Osteoblast (primary cell): Measurements from ENCODE around the gene SPAG16. TPM values are rescaled to one million over a fixed set of nuclear protein-coding genes. Genes with fewer than 3 reads are reported as not detected.
"Not testable (repeated sequence)": the region's sequence is repeated elsewhere in the genome, so short reads cannot be mapped to it uniquely, and the experiment has no call there.

Source experiments
- DNase-seq: peaks from one replicate; pipeline ENCODE4 v3.0.0; 2011; ENCODE audit warnings: low spot score, mixed read lengths; ENCODE audit not compliant: insufficient read length; ENCODE audit errors: missing footprints
- H2AFZ ChIP-seq: 2 replicates; pipeline ENCODE4 v1.6.0; 2011; ENCODE audit warnings: mild to moderate bottlenecking, low read length
- H3K27ac ChIP-seq: 2 replicates; pipeline ENCODE4 v1.5.1; 2011; ENCODE audit warnings: mild to moderate bottlenecking, low read depth, low read length, moderate library complexity
- H3K27me3 ChIP-seq: 2 replicates; pipeline ENCODE4 v1.6.0; 2012; ENCODE audit warnings: mild to moderate bottlenecking, control low read depth, inconsistent platforms, low read length, moderate library complexity; ENCODE audit not compliant: insufficient read depth
- H3K36me3 ChIP-seq: 2 replicates; pipeline ENCODE4 v1.5.1; 2011; ENCODE audit warnings: mild to moderate bottlenecking, low read length, control low read depth, moderate library complexity; ENCODE audit not compliant: insufficient read depth
- H3K4me1 ChIP-seq: 2 replicates; pipeline ENCODE4 v1.5.1; 2011; ENCODE audit warnings: mild to moderate bottlenecking, low read length, control low read depth, moderate library complexity; ENCODE audit not compliant: insufficient read depth
- H3K4me2 ChIP-seq: 2 replicates; pipeline ENCODE4 v1.6.0; 2011; ENCODE audit warnings: mild to moderate bottlenecking, low read length; ENCODE audit not compliant: insufficient read depth
- H3K4me3 ChIP-seq: fragments of 200-600 bp; sonication (generic); 3 replicates; pipeline ENCODE4 v1.5.1; 2012; ENCODE audit warnings: mild to moderate bottlenecking, low read length, inconsistent platforms; ENCODE audit not compliant: insufficient read depth
- H3K79me2 ChIP-seq: 2 replicates; pipeline ENCODE4 v1.6.0; 2012; ENCODE audit warnings: mild to moderate bottlenecking, low read length, control low read depth, inconsistent platforms; ENCODE audit not compliant: insufficient read depth
- H3K9me3 ChIP-seq: 2 replicates; pipeline ENCODE4 v1.5.1; 2011; ENCODE audit warnings: low read depth, low read length, control low read depth
- H4K20me1 ChIP-seq: 2 replicates; pipeline ENCODE4 v1.6.0; 2012; ENCODE audit warnings: mild to moderate bottlenecking, low read length, control low read depth; ENCODE audit not compliant: insufficient read depth
- total RNA-seq: library from RNA; depleted of rRNA; stranded (reverse); fragments of >200 nt; gene quantifications from 2 replicates; pipeline ENCODE4 v1.2.3, GENCODE V29; 2012
- TF ChIP-seq, protein P1 (sequence below): IDR thresholded peaks from 2 replicates; pipeline ENCODE4 v1.5.1; 2011; ENCODE audit warnings: mild to moderate bottlenecking, low read depth, low read length, moderate library complexity; ENCODE audit errors: extremely low read depth

Gene SPAG16
- total RNA-seq, 1 donor: 47.8 TPM

DNA sequence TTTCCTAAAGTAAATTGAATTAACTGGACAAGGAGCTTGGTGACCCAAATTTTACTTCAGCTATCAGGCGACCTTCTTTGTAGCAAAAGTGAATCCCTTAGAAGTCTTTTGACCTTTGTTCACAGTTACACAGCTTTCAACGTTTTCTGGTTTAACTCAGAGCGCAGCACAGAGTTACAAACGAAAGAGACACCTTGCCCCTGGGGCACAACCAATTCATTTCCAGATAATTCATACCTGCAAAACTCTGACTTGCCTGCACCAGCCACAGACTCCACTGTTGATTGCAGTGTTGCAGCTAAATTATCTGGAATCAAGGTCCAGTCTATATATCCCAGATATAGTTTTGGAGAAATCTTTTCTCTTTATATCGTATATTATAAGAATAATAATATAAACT is 768.0 kb downstream of the SPAG16 start:
- no peak overlapping the region for H3K27ac ChIP-seq
- no peak overlapping the region for H2AFZ ChIP-seq
- H3K27me3 ChIP-seq: no peaks in the 10 kb centered on the region
- TF ChIP-seq, protein P1, sequence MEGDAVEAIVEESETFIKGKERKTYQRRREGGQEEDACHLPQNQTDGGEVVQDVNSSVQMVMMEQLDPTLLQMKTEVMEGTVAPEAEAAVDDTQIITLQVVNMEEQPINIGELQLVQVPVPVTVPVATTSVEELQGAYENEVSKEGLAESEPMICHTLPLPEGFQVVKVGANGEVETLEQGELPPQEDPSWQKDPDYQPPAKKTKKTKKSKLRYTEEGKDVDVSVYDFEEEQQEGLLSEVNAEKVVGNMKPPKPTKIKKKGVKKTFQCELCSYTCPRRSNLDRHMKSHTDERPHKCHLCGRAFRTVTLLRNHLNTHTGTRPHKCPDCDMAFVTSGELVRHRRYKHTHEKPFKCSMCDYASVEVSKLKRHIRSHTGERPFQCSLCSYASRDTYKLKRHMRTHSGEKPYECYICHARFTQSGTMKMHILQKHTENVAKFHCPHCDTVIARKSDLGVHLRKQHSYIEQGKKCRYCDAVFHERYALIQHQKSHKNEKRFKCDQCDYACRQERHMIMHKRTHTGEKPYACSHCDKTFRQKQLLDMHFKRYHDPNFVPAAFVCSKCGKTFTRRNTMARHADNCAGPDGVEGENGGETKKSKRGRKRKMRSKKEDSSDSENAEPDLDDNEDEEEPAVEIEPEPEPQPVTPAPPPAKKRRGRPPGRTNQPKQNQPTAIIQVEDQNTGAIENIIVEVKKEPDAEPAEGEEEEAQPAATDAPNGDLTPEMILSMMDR: no peak
- no peak for DNase-seq
- H3K79me2 ChIP-seq: no peaks in the 10 kb centered on the region
- H3K9me3 ChIP-seq: no peaks in the 10 kb centered on the region
- no peaks in the 10 kb centered on the region for H4K20me1 ChIP-seq
- H3K36me3 ChIP-seq: no peaks in the 10 kb centered on the region
- no peak overlapping the region for H3K4me2 ChIP-seq
- H3K4me3 ChIP-seq: no peak overlapping the region
- H3K4me1 ChIP-seq: no peaks in the 10 kb centered on the region

DNA sequence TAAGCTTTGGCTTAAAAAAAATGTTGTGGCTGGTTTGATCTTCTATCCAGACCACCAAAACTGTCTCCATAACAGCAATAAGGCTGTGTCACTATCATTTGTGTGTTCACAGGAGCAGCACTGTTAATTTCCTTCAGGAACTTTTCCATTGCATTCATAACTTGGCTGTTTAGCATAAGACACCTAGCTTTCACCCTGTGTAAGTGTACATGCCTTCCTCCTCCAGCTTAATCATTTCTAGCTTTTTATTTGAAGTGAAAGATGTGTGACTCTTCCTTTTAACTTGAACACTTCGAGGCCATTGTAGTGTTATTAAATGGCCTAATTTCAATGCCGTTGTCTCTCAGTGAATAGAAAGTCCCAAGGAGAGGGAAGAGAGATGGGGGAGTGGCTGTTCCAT is 773.7 kb downstream of the SPAG16 start:
- no peaks in the 10 kb centered on the region for H3K27me3 ChIP-seq
- no peaks in the 10 kb centered on the region for H3K4me1 ChIP-seq
- no peak overlapping the region for H2AFZ ChIP-seq
- H3K79me2 ChIP-seq: no peaks in the 10 kb centered on the region
- H4K20me1 ChIP-seq: no peaks in the 10 kb centered on the region
- no peak overlapping the region for H3K4me2 ChIP-seq
- H3K4me3 ChIP-seq: no peak overlapping the region
- H3K27ac ChIP-seq: no peak overlapping the region
- H3K9me3 ChIP-seq: no peaks in the 10 kb centered on the region
- no peak for DNase-seq
- H3K36me3 ChIP-seq: no peaks in the 10 kb centered on the region
- TF ChIP-seq, protein P1: no peak

DNA sequence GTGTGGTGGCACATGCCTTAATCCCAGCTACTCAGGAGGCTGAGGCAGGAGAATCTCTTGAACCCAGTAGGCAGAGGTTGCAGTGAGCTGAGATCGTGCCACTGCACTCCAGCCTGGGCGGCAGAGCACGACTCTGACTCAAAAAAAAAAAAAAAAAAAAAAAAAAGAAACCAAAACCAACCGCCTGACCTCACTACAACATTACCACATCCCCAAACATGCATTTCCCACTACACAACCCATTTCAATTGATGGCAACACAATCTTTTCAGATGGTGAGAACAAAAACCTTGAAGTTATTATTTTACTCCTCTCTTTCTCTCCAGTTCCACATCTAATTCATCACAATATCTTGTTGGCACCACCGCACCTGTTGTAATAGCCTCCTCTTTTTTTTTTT is 778.0 kb downstream of the SPAG16 start:
- not testable (repeated sequence) for H3K4me3 ChIP-seq, H3K27ac ChIP-seq, H3K4me2 ChIP-seq, H3K79me2 ChIP-seq, H3K9me3 ChIP-seq, H2AFZ ChIP-seq, H3K27me3 ChIP-seq, DNase-seq, H3K4me1 ChIP-seq, H4K20me1 ChIP-seq, H3K36me3 ChIP-seq

DNA sequence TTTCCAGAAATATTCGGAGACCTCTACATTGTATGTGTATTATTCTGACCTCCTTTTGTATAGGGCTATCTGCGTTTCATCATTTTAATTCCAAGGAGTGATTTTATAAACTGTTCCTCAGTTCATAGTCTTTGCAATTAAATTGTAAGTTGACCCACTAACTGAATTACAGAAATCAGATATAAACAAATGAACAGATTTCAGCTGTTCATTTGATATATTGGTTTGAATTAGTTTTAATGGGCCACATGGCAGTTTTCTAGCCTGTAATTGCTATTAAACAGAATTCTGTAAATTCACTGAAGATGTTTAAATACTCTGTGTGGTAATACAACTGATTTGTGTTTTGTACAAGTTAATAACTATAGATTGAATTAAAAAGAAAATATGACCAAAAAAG is 780.2 kb downstream of the SPAG16 start:
- Histone ChIP-seq H3K4me2 (no peak overlapping the region), H2AFZ (no peak overlapping the region)

More for the DNA sequence above, 780.2 kb downstream of the SPAG16 start:
- no peak overlapping the region for H3K27ac ChIP-seq
- DNase-seq: no peak
- H3K4me1 ChIP-seq: peaks cover 7% of the 10 kb centered on the region
- H3K27me3 ChIP-seq: no peaks in the 10 kb centered on the region
- no peaks in the 10 kb centered on the region for H4K20me1 ChIP-seq
- H3K4me3 ChIP-seq: no peak overlapping the region
- no peaks in the 10 kb centered on the region for H3K9me3 ChIP-seq
- no peaks in the 10 kb centered on the region for H3K36me3 ChIP-seq
- TF ChIP-seq, protein P1: no peak
- no peaks in the 10 kb centered on the region for H3K79me2 ChIP-seq
